HFFc6 (cell line): Measurements from ENCODE around the gene YARS1. TPM values are rescaled to one million over a fixed set of nuclear protein-coding genes. Genes with fewer than 3 reads are reported as not detected.

Experiments
- DNase-seq: peaks from one replicate; pipeline ENCODE4 v3.0.0-alpha.2; 2018
- H3K27ac Mint-ChIP-seq: 2 replicates; pipeline ENCODE4 v1.8.0; 2020; ENCODE audit warnings: mild to moderate bottlenecking, mixed read lengths
- H3K27me3 Mint-ChIP-seq: 2 replicates; pipeline ENCODE4 v1.8.0; 2021; ENCODE audit warnings: mild to moderate bottlenecking, moderate library complexity, mixed read lengths; ENCODE audit not compliant: insufficient read depth
- H3K36me3 Mint-ChIP-seq: 2 replicates; pipeline ENCODE4 v1.8.0; 2021; ENCODE audit warnings: low read depth, mixed read lengths
- H3K4me1 Mint-ChIP-seq: 2 replicates; pipeline ENCODE4 v1.8.0; 2020; ENCODE audit warnings: low read depth, mixed read lengths
- H3K4me3 Mint-ChIP-seq: 2 replicates; pipeline ENCODE4 v1.8.0; 2020; ENCODE audit warnings: mild to moderate bottlenecking, moderate library complexity, mixed read lengths
- H3K9me3 Mint-ChIP-seq: 2 replicates; pipeline ENCODE4 v1.8.0; 2020; ENCODE audit warnings: mild to moderate bottlenecking, mixed read lengths
- total RNA-seq, 6 experiments: library from RNA; stranded (reverse); fragmentation: NEBNext Ultra II Directional; extraction: Animal tissue kit (Norgen Biotek cat#: 25700); gene quantifications; 2 replicates in 1 of 6; 3 replicates in 5 of 6; pipeline ENCODE4 v1.2.3, GENCODE V29; 2021
- TF ChIP-seq, protein P1 (sequence below): fragments of 200-600 bp; sonication (generic); IDR thresholded peaks from 2 replicates; pipeline ENCODE4 v1.5.0; 2021; ENCODE audit warnings: antibody characterized with exemption, mild to moderate bottlenecking

The YARS1 gene
- total RNA-seq, 6 experiments from 2014 or later, result 92.5 to 122 (median 107) TPM

- DNase-seq, result no peak
- no peak overlapping the region for H3K4me3 Mint-ChIP-seq
- no peaks in the 10 kb centered on the region; the same call in 1 of the 2 replicates for H3K27me3 Mint-ChIP-seq
- H3K9me3 Mint-ChIP-seq, result no peaks in the 10 kb centered on the region
- H3K4me1 Mint-ChIP-seq, result peaks cover 18% of the 10 kb centered on the region
- no peaks in the 10 kb centered on the region for H3K36me3 Mint-ChIP-seq
- TF ChIP-seq, protein P1, sequence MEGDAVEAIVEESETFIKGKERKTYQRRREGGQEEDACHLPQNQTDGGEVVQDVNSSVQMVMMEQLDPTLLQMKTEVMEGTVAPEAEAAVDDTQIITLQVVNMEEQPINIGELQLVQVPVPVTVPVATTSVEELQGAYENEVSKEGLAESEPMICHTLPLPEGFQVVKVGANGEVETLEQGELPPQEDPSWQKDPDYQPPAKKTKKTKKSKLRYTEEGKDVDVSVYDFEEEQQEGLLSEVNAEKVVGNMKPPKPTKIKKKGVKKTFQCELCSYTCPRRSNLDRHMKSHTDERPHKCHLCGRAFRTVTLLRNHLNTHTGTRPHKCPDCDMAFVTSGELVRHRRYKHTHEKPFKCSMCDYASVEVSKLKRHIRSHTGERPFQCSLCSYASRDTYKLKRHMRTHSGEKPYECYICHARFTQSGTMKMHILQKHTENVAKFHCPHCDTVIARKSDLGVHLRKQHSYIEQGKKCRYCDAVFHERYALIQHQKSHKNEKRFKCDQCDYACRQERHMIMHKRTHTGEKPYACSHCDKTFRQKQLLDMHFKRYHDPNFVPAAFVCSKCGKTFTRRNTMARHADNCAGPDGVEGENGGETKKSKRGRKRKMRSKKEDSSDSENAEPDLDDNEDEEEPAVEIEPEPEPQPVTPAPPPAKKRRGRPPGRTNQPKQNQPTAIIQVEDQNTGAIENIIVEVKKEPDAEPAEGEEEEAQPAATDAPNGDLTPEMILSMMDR, result no peak
- H3K27ac Mint-ChIP-seq, result no peak overlapping the region
Measured at GRCh38 chr1:32733582-32734321, 83.4 kb downstream of the YARS1 start.

DNA sequence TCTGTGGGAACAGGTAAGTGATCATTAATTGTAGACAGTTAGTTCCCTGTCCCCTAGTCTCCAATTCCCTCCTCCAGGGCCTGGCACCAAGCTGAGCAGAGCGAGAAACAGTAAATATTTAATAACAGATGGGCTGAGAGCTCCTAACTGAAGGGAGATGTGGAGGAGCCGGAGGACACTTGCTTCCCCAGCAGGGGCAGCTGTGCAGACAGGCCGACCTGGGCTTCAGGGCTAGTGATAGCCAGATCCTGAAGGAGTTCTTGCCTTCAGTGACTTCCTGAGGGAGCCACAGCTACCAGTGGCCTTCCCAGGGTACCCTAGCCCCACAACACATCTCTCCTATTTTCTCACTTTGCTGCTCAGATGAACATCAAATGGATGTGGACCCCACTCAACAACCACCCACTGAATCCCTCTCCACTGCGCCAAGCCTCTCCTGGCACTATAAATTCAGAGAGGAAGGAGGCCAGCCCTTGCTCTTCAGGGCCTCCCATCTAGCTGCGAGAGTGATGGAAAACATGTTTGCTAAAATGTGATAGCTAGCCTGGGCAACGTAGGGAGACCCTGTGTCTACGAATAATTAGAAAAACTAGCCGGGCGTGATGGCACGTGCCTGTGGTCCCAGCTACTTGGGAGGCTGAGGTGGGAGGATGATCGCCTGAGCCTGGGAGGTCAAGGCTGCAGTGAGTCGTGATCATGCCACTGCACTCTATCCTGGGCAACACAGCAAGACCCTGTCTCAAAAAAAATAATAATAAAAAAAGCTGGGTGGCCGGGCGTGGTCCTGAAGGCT is 87.7 kb downstream of the YARS1 start:
- Mint-ChIP-seq H3K27ac (no peak overlapping the region), H3K27me3 (peaks cover 1% of the 10 kb centered on the region; the same call in 1 of the 2 replicates), H3K36me3 (no peaks in the 10 kb centered on the region), H3K9me3 (no peaks in the 10 kb centered on the region), H3K4me3 (no peak overlapping the region), H3K4me1 (peaks cover 33% of the 10 kb centered on the region)
- TF ChIP-seq, protein P1, result no peak
- DNase-seq, result no peak

DNA sequence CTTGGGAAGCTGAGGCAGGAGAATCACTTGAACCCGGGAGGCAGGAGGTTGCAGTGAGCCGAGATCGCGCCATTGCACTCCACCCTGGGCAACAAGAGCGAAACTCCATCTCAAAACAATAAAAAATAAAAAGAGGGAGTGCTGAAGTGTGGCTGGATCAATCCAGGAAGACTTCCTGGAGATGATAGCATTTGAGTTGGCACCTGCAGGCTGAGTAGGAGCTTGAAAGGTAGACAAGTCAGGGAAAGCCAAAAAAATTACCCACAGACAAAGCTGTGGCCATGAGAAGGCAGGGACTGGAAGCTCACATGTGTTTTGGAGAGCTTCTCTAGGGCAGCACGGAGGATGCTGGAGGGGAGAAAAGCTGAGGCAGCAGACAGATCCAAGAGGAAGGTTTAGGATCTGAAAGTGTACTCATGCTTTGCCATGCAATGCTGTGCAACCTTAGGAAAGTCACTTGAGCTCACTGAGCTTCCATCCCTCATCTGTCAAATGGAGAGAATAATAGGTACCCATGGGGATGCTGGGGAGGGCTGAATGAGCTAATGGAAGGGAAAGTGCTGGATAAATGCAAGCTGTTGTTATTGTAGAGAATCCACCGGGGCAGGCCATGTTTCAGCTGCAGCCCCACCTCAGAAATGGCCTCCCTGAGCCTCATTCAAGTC is 88.6 kb downstream of the YARS1 start:
- no peak for DNase-seq
- Mint-ChIP-seq H3K4me1 (peaks cover 35% of the 10 kb centered on the region), H3K27ac (no peak overlapping the region)

DNA sequence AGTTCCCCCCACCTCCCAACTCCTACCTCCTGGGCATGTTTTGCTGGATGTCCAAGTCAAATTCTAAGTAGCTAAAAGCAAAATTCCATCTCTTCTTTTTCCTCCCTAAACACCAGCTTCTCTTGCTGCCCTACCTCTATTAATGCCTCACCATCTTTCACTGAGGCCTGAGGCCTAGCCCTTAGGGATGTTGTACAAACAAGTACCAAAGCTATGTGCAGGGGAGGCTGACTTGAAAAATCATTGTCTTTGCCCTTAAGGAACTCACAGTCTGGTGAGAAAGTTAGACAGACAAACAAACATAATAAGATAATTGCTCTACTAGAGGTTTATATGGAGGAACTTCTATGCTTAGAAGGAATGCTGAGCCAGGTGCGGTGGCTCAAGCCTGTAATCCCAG is 89.3 kb downstream of the YARS1 start:
- Mint-ChIP-seq H3K4me3 (no peak overlapping the region), H3K27ac (no peak overlapping the region), H3K9me3 (no peaks in the 10 kb centered on the region), H3K4me1 (peaks cover 35% of the 10 kb centered on the region), H3K36me3 (no peaks in the 10 kb centered on the region), H3K27me3 (peaks cover 1% of the 10 kb centered on the region; the same call in 1 of the 2 replicates)
- DNase-seq, result no peak
- TF ChIP-seq, protein P1, result no peak

More for the DNA sequence above, 88.6 kb downstream of the YARS1 start:
- no peak overlapping the region for H3K4me3 Mint-ChIP-seq
- H3K36me3 Mint-ChIP-seq, result no peaks in the 10 kb centered on the region
- H3K27me3 Mint-ChIP-seq, result peaks cover 1% of the 10 kb centered on the region; the same call in 1 of the 2 replicates
- TF ChIP-seq, protein P1, result no peak
- H3K9me3 Mint-ChIP-seq, result no peaks in the 10 kb centered on the region

DNA sequence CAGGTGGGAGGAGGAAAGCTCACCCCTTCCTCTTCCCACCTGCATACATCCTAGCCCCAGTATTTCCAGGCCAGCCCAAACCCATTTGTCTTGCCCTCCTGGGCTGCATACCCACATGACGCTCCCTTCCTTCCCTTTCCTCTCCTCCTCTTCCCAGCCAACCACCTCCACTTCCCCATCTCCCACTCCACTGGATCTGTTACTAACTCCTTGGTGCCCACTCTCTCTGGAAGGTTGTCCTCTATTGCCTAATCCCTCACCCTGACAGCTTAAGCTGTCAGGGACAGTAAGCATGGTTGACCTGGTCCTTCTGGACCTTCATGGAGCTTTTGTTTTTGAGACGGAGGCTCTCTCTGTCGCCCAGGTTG is 91.6 kb downstream of the YARS1 start:
- Mint-ChIP-seq H3K27ac (peak overlapping the region; percentile 90), H3K9me3 (no peaks in the 10 kb centered on the region), H3K4me3 (peak overlapping the region; percentile 28; the same call in 1 of the 2 replicates), H3K27me3 (peaks cover 6% of the 10 kb centered on the region), H3K4me1 (peaks cover 37% of the 10 kb centered on the region), H3K36me3 (no peaks in the 10 kb centered on the region)
- no peak for DNase-seq
- TF ChIP-seq, protein P1, result no peak

Other genes with a start within 250 kb of the YARS1 start
- gene ZBTB8OS, start 166.8 kb downstream of the YARS1 start, total RNA-seq, result 10 to 100 TPM; 44.9 to 52.7 (median 47.4) TPM
- gene RBBP4, start 166.2 kb downstream of the YARS1 start, total RNA-seq, result 100 to 1,000 TPM; 108 to 137 (median 124) TPM
- 10 to 100 TPM; 40.8 to 51.1 (median 48.1) TPM for gene SYNC, start 114.6 kb downstream of the YARS1 start, total RNA-seq
- 10 to 100 TPM; 20.0 to 24.9 (median 21.6) TPM for gene S100PBP, start 295 bp upstream of the YARS1 start, total RNA-seq
- under 1 TPM; 0.28 to 0.90 (median 0.58) TPM for gene FNDC5, start 53.6 kb upstream of the YARS1 start, total RNA-seq
- gene HPCA, start 69.1 kb upstream of the YARS1 start, total RNA-seq, result under 1 TPM in 1 of 6 experiments, not detected in 5; 0.23 TPM
- gene TMEM54, start 84.0 kb upstream of the YARS1 start, total RNA-seq, result 10 to 100 TPM; 23.4 to 31.4 (median 25.8) TPM
- gene RNF19B, start 147.5 kb upstream of the YARS1 start, total RNA-seq, result 10 to 100 TPM in 3 of 6 experiments, 1 to 10 TPM in 3; 9.4 to 10.6 (median 9.9) TPM
- gene AK2, start 219.5 kb upstream of the YARS1 start, total RNA-seq, result 100 to 1,000 TPM; 160 to 173 (median 168) TPM